GM21723 (cell line): ENCODE data around the gene RIMS3.
"Not testable (repeated sequence)": the region's sequence is repeated elsewhere in the genome, so short reads cannot be mapped to it uniquely, and the experiment has no call there.

Source experiments
- ATAC-seq: cut with Tn5 transposase; IDR thresholded peaks from one replicate; pipeline ENCODE4 v1.9.1; 2021; ENCODE audit warnings: mild to moderate bottlenecking, moderate library complexity; ENCODE audit not compliant: unreplicated experiment

RIMS3 gene

DNA sequence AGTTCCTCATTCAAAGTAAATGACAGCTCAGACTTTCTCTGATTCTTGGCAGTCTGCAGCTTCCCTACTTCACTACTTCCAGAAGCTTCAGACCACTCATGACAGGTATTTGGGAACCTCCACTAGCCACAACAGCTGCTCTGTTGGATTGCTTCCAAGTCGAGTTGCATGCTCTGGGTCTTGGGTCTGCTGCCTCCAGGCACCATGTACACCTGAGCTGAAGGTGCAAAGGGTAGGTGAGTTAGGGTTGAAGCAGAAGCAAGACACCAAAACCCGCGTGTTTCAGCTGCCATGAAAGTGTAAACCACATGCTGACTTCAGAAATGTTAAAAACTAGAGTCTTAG is 71.3 kb downstream of the RIMS3 start:
- no peak for ATAC-seq

- no peak for ATAC-seq
These were observed 71.9 kb downstream of the RIMS3 start for GRCh38 chr1:40593449-40594186.

- ATAC-seq = no peak
These were observed 73.2 kb downstream of the RIMS3 start for GRCh38 chr1:40592107-40592803.

DNA sequence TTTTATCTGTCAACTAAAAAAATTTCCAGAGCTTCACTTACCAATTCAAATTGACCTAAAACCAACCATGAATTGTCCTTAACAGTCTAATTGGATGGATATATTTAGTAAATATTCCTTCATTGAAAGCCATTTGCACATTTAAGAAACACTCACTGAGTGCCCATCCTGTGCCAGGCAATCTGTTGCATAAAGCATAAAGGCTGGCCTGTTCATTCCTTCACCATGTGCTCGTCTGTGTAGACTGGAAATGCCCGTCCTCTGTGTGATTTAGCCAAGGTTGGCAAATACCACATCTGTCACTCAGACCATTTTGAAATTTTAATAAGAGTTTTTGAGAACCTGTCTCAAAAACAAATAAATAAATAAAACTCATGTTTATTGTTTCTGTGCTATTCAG is 76.9 kb downstream of the RIMS3 start:
- ATAC-seq = no peak

DNA sequence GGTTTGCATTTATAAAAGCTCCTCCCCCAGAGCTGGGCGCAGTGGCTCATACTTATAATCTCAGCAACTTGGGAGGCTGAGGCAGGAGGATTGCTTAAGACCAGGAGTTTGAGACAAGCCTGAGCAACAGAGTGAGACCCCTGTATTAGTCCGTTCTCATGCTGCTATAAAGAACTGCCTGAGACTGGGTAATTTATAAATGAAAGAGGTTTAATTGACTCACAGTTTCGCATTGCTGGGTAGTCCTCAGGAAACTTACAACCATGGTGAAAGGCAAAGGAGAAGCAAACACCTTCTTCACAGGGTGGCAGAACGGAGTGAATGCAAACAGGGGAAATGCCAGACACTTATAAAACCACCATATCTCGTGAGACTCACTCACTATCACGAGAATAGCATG is 81.5 kb downstream of the RIMS3 start:
- no peak for ATAC-seq

- no peak for ATAC-seq
These were observed 83.4 kb downstream of the RIMS3 start for GRCh38 chr1:40582116-40582515.

GRCh38 chr1:40575336-40575735 is 90.1 kb downstream of the RIMS3 start:
- ATAC-seq = no peak

GRCh38 chr1:40574805-40575204 is 90.7 kb downstream of the RIMS3 start:
- not testable (repeated sequence) for ATAC-seq
